GM19193 (cell line): Measurements from ENCODE around the gene RAX.

ENCODE experiments used
- POLR2A ChIP-seq: IDR thresholded peaks from 4 replicates; pipeline ENCODE4 v1.6.1; 2011; ENCODE audit not compliant: insufficient read depth, insufficient read length; ENCODE audit errors: extremely low read depth

Gene RAX

DNA sequence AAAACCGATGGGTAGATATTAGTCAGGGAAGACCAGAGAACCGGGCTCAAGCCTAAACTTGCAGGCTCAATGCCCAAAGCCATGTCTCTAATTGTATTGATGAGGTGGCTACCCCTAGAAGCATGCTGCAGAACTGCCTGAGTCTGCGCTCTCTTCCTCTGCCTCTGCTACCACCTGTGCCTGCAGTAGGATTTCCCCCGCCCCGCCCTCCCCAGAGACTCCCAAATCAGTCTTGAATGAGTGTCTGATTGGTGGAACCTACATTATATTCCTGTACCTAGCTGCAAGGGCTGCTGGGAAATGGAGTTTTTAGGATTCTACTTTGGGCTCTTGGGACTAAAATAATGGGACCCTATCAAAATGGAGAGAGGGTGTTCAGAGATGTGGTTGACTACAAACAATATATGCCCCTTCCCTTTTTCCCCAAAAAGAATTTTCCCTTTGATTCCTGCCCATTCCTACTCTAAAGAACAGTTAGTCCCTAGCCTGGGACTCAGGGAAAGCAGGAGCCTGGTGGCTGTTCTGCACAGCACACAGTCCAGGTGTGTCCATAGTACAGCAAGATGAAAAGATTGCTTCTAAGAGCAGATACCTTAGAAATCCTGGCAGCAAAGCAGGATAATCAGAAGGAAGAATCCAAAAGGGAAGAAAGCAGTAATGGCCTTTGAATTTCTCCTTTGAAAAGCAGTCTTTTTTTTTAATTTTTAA, 40.8 kb downstream of the RAX start:
- TF ChIP-seq POLR2A, result no peak

DNA sequence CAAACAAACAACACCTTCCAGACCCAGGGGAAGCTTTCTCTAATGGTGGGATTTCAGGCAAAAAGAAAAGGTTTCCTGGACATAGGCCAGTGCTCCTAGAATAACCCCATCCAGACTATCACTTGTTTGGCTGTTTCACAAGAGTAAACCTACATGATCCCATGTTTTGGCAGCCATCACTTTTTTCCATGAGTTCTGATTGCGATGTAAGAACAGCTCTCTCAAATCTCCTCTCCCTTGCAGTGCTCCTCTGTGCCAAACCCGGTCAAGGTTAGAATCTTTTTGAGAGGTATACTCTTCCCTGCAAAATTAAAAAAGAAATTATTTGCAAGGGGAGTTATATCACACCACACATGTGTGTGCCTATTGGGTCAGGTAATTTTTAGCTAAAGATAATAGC, 41.4 kb downstream of the RAX start:
- TF ChIP-seq POLR2A, result no peak

DNA sequence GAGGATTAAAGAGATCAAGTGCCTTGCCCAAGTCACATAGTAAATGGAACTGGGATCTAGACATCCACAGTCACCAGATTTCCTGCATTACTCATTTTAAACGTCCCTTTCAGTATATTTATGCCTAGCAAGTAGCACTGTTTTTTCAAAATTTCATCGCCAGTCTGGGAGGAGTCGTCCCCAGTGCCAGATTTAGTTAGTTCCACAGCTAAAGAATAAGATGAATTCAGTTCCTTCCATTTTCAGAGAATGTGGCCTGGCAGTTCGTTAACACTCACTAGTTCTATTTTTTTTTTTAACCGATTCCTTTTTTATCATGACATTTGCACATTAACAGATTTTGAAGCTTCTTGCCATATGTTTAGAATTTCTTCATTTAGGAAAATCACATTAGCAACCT, 42.1 kb downstream of the RAX start:
- no peak for TF ChIP-seq POLR2A

DNA sequence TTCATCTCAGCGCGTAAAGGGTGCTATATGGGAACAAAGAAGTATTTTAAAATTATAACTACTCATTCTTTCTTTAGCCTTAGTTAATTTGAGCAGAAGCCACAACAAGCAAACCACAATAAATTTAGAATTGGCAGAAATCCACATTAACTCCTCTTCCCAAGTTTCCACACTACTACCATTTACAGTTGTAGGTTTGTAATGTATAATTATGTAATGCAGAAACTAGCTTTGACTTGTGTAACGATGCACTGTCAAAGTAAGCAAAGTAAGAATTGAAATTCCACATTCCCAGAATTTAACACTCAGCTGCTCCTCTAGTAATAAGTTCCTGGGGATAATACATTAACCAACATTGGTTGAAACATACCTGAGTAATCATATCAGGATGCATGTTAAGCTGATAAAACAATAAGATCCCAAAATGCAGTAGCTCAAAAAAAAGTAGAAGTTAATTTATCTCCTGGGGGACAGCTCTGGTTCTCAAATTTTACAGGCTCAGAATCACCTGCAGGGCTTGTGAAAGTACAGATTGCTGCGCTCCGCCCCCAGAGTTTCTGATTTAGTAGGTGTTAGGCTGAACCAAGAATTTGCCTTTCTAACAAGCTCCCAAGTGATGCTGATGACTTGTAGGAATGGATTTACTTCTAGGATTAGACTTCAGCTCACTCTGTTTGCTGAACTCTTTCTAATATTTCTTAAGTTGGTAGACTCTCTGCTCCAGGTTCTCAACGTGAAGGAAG, 43.4 kb downstream of the RAX start:
- no peak for TF ChIP-seq POLR2A

DNA sequence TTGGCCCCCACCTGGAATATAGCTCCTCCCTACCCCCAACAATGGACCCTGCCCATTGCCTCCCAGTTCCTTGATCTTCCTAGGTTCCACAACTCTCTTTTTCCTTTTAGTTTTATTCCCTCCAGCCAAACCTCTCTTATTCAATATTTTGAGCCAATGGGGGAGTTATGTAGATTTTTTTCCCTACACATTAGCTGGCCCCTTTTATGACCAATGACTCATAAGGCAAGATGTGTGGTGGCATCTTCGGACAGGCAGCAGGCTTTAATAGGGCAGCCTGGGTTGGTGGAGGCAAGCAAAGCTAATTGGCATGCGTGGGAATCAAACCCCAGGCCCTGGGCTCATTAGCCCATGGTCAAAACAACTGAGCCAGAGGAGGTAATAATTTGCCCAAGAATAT, 44.1 kb downstream of the RAX start:
- no peak for TF ChIP-seq POLR2A

DNA sequence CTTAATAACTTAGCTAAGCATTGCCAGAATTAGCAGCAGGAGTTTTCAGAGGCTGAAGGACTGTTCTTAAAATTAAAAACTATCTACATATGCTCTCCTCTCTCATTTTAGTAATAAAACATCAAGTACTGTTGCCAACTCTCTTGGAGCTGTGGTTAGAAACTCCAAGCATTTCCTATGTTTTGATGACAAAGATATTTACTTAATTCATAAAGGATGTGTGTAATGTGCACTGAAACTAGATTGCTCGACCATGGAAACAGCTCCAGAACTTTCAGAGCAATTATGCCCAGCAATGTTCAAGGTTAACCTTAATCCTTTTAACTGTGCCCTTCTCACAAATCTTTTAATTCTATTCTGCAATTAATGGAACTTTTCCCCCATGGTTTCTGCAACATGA, 44.9 kb downstream of the RAX start:
- no peak for TF ChIP-seq POLR2A

DNA sequence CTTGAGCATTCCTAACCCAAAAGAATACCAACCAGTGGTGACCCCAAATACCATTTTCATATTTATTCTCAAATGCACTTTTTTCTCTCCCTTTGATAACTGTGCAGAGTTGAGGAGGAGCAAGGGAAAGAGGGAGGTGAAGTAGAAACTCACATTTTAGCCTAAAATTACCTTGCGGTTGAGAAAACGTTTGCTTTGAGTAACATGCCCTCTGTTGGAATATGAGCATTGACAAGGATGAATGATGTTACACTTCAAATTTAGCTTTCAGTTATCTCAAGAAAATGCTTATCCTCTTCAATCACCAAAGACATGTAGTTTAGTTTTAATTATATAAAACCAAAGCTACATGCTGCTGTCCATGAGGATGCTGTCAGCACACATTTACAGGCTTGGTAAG, 50.9 kb downstream of the RAX start:
- no peak for TF ChIP-seq POLR2A

DNA sequence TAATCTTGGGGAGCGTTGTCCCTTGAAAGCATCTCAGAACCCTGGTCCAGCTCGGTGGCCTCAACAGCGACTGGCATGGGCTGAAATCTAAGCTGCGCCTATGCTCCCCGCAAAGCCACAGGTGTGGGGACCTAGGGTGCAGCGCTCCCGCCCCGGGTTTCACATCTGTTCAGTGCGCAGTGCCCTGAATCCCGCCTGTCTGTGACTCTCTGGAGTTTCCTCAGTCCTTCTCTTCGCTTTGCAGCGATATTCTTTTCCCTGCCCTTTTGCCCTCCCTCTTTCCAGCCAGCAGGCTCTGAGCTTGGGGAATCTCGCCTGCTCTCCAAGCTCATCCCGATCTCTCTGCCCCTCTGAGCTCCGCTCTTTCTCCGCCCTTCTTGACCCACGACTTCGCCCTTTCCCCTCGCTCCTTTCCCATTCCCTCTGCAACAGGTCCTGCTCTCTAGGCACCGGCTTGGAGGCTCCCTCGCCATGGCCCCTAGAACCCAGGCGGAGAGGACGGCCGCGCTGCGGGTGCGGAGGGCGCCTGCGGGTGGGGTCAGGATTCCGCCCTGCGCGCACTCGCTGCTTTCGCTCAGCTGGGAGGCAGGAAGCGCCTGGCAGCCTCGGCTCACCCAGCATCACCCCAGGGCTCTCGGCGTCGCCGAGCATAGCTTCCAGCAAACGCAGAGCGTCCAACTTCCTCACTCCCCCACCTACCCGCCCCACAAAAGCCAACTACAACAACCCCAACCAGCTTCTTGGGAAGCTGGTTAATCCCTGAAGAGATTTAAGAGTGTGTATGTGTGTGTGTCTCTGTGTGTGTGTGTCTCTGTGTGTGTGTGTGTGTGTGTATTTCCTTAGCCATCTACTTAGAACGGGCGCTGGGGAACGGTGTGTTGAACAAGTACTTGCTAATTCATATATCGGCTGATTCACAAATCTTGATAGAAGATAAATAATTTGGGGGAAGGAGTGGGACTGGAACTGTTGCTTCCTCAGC, 52.2 kb downstream of the RAX start:
- no peak for TF ChIP-seq POLR2A

DNA sequence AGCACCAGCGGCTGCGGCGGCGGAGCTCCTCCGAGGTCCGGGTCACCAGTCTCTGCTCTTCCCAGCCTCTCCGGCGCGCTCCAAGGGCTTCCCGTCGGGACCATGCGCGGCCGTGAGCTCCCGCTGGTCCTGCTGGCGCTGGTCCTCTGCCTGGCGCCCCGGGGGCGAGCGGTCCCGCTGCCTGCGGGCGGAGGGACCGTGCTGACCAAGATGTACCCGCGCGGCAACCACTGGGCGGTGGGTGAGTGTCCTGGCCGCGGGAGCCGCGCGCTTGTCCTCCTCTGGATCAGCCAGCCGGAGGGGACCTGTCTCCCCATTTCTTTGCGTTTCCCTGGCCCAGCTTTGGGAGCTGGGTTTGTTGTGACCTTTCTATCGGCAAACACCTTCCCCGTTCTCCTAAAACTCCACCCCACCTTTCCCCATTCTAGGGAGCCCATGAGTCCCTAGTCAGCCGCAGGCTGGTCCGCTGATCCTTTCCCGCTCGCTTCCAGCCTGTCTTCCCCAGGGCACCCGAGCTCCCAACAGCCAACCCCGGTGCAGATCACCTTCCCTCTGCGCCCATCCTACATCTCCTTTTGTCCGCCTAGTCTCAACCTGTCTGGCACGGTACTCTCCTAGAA, 53.0 kb downstream of the RAX start:
- no peak for TF ChIP-seq POLR2A

DNA sequence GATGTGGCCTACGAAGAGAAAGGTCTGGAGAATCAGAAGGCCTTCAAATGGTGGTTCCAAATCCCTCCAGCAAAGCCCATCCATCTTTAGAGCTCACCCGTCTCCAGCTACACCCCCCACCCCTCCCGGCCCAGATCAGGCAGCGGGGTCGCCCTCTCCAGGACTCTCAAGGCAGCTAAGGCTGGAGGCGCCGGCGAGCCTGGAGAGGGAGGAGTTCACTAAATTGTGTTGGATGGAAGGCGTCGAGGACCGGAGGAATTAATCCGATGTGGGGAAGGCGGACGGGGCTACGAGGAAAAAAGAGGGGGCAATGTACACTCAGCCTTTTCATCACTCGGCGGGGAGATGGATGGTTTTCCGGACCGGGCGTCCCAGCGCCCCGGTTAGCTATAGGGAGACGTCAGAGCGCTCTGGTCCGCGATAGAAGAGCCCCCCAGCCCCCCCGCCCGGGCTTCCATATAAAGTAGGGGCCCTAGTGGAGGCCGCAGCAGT, 53.5 kb downstream of the RAX start, which contains the start of gene GRP:
GRP (plus strand) TSS at position 487 of the 492 bp plus-strand sequence. CDS start 108 bp downstream, outside the sequence.
- no peak for TF ChIP-seq POLR2A

DNA sequence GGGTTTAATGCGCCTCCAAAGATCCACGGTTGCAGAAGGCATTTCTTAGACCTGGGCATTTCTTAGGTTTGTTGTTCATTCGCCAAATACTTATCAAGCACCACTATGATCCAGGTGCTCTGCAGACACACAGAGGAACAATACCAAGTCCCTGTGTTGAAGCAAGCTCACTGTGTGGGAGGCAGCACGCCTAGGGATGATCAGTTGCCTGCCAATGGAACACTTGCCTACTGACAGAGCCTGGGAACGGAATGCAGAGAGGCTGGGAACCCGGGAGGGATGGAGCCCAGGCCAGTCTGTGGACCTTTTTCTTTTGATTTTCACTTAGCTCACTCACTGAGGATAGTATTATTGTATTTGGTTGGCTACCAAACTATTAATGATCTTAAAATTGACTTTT, 55.2 kb downstream of the RAX start:
- TF ChIP-seq POLR2A, result no peak
